HG02678 (cell line): ENCODE measurements around the gene TRIM31.

Experiments used
- ATAC-seq: cut with Tn5 transposase; IDR thresholded peaks from one replicate; pipeline ENCODE4 v1.9.1; 2021; ENCODE audit warnings: mild to moderate bottlenecking, moderate library complexity; ENCODE audit not compliant: unreplicated experiment

Gene TRIM31

DNA sequence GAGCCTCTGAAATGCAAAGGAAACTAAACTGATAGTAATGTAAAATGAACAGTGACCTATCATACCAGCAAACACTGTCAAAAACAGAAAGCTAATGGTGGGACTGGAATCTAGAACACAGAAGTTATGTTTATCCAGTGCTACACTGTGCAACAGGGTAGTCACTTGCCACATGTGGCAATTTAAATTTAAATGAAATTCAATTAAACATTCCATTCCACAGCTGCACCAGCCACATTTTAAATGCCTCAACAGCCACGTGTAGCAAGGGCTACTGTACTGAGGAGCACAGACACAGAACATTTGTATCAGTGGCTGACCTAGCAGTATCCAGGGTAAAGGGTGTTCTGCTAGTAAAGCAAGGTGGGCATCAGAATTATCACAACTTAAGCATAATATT lies 57.4 kb downstream of the TRIM31 start:
- no peak for ATAC-seq

GRCh38 chr6:30053682-30054081 lies 59.2 kb downstream of the TRIM31 start:
- no peak for ATAC-seq
